22Rv1 (cell line): Measurements from ENCODE around the gene ALS2.

Experiments used
- ZFX ChIP-seq: fragments of 450-650 bp; IDR thresholded peaks from 2 replicates; pipeline ENCODE4 v1.6.1; 2017; ENCODE audit warnings: antibody characterized with exemption, borderline replicate concordance
- TF ChIP-seq, protein P1 (sequence below): fragments of 450-650 bp; IDR thresholded peaks from 2 replicates; pipeline ENCODE4 v1.5.1; 2017; ENCODE audit warnings: mild to moderate bottlenecking

GRCh38 chr2:201777043-201777442, 3.7 kb downstream of the ALS2 start:
- TF ChIP-seq, protein P1, sequence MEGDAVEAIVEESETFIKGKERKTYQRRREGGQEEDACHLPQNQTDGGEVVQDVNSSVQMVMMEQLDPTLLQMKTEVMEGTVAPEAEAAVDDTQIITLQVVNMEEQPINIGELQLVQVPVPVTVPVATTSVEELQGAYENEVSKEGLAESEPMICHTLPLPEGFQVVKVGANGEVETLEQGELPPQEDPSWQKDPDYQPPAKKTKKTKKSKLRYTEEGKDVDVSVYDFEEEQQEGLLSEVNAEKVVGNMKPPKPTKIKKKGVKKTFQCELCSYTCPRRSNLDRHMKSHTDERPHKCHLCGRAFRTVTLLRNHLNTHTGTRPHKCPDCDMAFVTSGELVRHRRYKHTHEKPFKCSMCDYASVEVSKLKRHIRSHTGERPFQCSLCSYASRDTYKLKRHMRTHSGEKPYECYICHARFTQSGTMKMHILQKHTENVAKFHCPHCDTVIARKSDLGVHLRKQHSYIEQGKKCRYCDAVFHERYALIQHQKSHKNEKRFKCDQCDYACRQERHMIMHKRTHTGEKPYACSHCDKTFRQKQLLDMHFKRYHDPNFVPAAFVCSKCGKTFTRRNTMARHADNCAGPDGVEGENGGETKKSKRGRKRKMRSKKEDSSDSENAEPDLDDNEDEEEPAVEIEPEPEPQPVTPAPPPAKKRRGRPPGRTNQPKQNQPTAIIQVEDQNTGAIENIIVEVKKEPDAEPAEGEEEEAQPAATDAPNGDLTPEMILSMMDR: no peak
- TF ChIP-seq ZFX: no peak
